ENCODE data around the gene CALU. TPM values are rescaled to one million over a fixed set of nuclear protein-coding genes. Genes with fewer than 3 reads are reported as not detected.
A peak's percentile ranks its signal among the peaks of the same experiment; 100 is the strongest.

CALU gene
- total RNA-seq (100 to 1,000 TPM; 206 to 267 TPM), polyA plus RNA-seq (100 to 1,000 TPM; 145 to 164 TPM)
- long read RNA-seq, donor 1, full-length matches to known transcripts: 1,986 of 2,250 reads
- long read RNA-seq, donor 1, partial matches to known transcripts: 190 of 2,250 reads
- long read RNA-seq, donor 1, other reads (novel, unspliced or antisense): 74 of 2,250 reads
- long read RNA-seq, donor 2, full-length matches to known transcripts: 230 of 265 reads
- long read RNA-seq, donor 2, partial matches to known transcripts: 12 of 265 reads
- long read RNA-seq, donor 2, other reads (novel, unspliced or antisense): 23 of 265 reads

DNA sequence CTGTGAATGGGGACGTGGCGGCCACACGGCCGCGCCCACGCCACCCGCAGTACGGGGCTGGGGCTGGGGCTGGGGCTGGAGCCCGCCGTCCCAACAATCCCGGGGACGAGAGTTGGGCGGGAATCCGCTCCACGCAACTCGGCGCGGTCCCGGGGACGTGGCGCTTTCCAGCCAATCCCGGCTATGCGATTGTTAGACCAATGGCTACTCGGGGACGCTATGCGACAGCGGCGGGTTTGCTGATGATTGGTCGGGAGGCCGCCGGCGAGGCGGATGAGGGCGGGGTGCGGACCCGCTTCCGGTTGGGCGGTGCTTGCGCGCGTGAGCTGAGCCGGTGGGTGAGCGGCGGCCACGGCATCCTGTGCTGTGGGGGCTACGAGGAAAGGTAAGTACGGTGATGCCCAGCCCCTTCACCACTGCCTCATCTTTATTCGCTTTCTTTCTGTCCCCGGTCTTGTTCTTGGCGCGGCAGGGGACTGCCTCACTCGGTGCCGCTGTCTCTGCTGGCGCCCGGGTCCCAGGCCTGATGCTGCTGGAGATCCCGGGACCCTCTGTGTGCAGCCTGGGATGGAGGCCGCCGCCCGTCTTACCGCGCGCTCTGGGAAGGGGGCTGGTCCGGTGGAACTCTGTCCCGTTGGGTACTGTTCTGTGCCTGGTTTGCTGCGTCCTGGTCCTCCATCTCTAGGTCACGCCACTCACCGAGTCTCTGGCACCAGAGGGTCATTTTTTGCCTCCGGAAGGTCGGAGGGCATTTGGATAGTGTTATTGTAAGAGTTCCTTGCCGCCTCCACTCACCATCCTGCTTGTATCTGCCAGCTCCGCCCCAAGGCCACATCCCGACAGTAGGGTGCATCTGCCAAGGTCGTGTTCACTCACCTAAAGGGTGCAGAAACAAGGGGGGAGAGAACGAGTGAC, at the start of gene CALU:
TSS of gene CALU (plus strand) at position 312 of the 915 bp plus-strand sequence. CDS start 9,225 bp downstream, outside the sequence.
- 0 to 1% methylated on average over 73 to 74 of the region's 74 CpGs for WGBS, 2 donors

GRCh38 chr7:128691227-128691626, 47.9 kb upstream of the CALU start:
- H3K36me3 ChIP-seq (ENCODE audit: control insufficient read depth in 1 of 2, insufficient read depth in 2 of 2, low read length in 1 of 2): no peaks in the 10 kb centered on the region

More for the DNA sequence above, at the start of gene CALU:
- intact Hi-C loops (cut with DNase I): loop anchor here in 1 of 2 donors (5.0 to 10.0 kb wide), 3 partner anchors 53 to 125 kb away; partner anchors contain the start of genes ATP6V1F, CCDC136 and FLNC
- ATAC-seq (ENCODE audit: low FRiP score): peak; percentile 99
- Histone ChIP-seq H3K27ac (ENCODE audit: low read depth in 1 of 2, low read length in 2 of 2) (peak within 1 kb of the TSS; percentile 59 to 91), H3K9me3 (ENCODE audit: control insufficient read depth, low read length) (no peaks in the 10 kb centered on the region), H3K4me1 (ENCODE audit: control insufficient read depth in 1 of 2, insufficient read depth in 2 of 2, low read length in 2 of 2) (peaks cover 0 to 3% of the 10 kb centered on the region in 2 donors), H3K36me3 (ENCODE audit: control insufficient read depth in 1 of 2, insufficient read depth in 2 of 2, low read length in 1 of 2) (no peaks in the 10 kb centered on the region), H3K27me3 (ENCODE audit: control insufficient read depth in 1 of 2, insufficient read depth in 2 of 2, low read length in 1 of 2) (no peaks in the 10 kb centered on the region), H3K4me3 (ENCODE audit: low read length in 2 of 2) (peak within 1 kb of the TSS; percentile 70 to 94)
- peak; percentile 99 for DNase-seq

DNA sequence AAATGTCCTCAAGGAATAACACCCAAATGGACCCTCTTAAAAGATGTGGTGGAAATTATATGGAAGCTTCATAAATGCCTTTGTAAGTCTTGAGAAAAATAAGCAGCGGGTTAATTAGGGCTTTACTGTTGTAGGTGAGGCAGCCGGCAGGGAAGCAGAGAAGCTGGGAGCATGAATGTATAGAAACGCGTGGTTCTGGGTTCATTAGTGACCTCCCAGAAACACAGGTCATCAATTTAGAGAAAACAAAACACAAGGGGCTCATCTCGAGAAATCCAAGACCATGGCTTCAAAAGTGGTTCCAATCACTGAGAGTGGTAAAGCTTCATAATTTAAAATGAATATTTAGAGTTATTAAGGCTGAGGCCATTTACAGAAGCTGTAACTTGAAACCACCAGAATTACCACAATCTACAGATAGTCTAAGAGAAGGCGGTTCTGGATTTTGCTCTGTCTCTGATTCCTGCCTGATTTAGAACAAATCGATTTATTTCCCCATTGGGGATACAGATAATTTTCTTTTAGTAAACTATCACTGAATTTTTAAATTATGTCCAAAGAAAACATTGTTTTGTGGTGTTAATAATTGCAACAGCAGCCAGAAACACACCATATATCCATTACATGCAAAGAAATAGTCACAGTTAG, 46.4 kb upstream of the CALU start:
- DNase-seq (no peak), ATAC-seq (ENCODE audit: low FRiP score) (no peak)
- Histone ChIP-seq H3K4me3 (ENCODE audit: low read length in 2 of 2) (no peak overlapping the region), H3K36me3 (ENCODE audit: control insufficient read depth in 1 of 2, insufficient read depth in 2 of 2, low read length in 1 of 2) (no peaks in the 10 kb centered on the region), H3K9me3 (ENCODE audit: control insufficient read depth, low read length) (no peaks in the 10 kb centered on the region), H3K4me1 (ENCODE audit: control insufficient read depth in 1 of 2, insufficient read depth in 2 of 2, low read length in 2 of 2) (no peaks in the 10 kb centered on the region), H3K27me3 (ENCODE audit: control insufficient read depth in 1 of 2, insufficient read depth in 2 of 2, low read length in 1 of 2) (peaks cover 0 to 2% of the 10 kb centered on the region in 2 donors), H3K27ac (ENCODE audit: low read depth in 1 of 2, low read length in 2 of 2) (no peak overlapping the region)
- 46 to 47% methylated on average over 7 of the region's 7 CpGs for WGBS, 2 donors
- intact Hi-C loops (cut with DNase I): no loop called here

More at GRCh38 chr7:128691227-128691626, 47.9 kb upstream of the CALU start:
- no peak overlapping the region for H3K27ac ChIP-seq (ENCODE audit: low read depth in 1 of 2, low read length in 2 of 2)
- DNase-seq (no peak), ATAC-seq (ENCODE audit: low FRiP score) (no peak)
- intact Hi-C loops (cut with DNase I): no loop called here
- 82 to 88% methylated on average over 1 of the region's 1 CpG for WGBS, 2 donors
- H3K4me1 ChIP-seq (ENCODE audit: control insufficient read depth in 1 of 2, insufficient read depth in 2 of 2, low read length in 2 of 2): no peaks in the 10 kb centered on the region
- H3K27me3 ChIP-seq (ENCODE audit: control insufficient read depth in 1 of 2, insufficient read depth in 2 of 2, low read length in 1 of 2): peaks cover 0 to 2% of the 10 kb centered on the region in 2 donors
- H3K9me3 ChIP-seq (ENCODE audit: control insufficient read depth, low read length): no peaks in the 10 kb centered on the region
- H3K4me3 ChIP-seq (ENCODE audit: low read length in 2 of 2): no peak overlapping the region

DNA sequence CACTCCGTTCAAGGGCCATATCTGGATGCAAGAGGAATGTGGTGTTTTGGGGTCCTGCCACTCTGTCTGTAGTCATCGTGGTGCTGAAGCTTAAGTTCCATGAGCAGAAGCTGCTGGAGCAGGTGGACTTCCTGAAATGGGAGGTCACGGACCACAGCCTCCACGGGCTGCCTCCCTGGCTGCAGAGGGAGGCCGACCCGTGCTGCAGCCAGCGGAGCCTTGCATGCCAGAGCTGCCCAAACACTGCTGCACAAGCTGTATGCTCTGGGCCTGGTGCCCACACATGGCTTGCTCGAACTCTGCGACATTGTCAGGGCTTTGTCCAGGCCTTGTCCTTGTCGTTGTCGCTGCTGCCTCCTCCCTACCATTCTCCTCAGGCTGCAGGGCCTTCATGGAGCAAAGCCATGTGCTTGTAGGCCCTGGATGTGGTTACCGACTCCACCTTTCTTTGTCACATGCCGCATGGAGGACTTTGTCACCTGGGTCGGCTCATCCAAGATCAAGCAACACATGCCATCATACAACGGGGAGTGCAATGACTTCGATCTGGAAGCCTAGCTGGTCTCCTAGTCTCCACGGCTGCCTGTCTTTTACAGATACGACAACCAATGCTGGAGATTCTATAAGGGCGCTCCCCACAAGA, 45.7 kb upstream of the CALU start:
- H3K27me3 ChIP-seq (ENCODE audit: control insufficient read depth in 1 of 2, insufficient read depth in 2 of 2, low read length in 1 of 2): peaks cover 0 to 2% of the 10 kb centered on the region in 2 donors
- DNase-seq (no peak), ATAC-seq (ENCODE audit: low FRiP score) (no peak)
- H3K9me3 ChIP-seq (ENCODE audit: control insufficient read depth, low read length): no peaks in the 10 kb centered on the region
- 85 to 87% methylated on average over 19 of the region's 19 CpGs for WGBS, 2 donors
- H3K4me3 ChIP-seq (ENCODE audit: low read length in 2 of 2): no peak overlapping the region
- no peak overlapping the region for H3K27ac ChIP-seq (ENCODE audit: low read depth in 1 of 2, low read length in 2 of 2)
- H3K4me1 ChIP-seq (ENCODE audit: control insufficient read depth in 1 of 2, insufficient read depth in 2 of 2, low read length in 2 of 2): no peaks in the 10 kb centered on the region
- intact Hi-C loops (cut with DNase I): no loop called here
- no peaks in the 10 kb centered on the region for H3K36me3 ChIP-seq (ENCODE audit: control insufficient read depth in 1 of 2, insufficient read depth in 2 of 2, low read length in 1 of 2)

DNA sequence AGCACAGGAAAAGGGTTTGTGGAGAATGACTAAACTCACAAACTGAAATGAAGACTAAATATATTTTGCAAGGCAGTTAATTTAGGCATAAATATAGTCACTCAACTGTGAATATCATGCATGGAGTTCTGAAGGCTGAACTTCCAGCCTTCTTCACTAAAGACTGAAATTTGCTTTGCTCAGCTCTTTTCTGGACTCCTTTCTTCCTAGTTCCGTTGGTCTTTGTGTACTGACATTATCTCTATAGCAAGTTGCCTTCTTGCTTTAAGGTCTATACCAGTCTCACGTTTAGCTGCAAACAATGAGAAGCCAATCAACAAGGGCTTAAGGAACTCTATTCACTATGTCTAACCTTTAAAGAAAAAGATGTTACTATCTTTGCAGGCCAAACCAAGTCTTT, 44.4 kb upstream of the CALU start:
- DNase-seq (no peak), ATAC-seq (ENCODE audit: low FRiP score) (no peak)
- intact Hi-C loops (cut with DNase I): no loop called here
- Histone ChIP-seq H3K27ac (ENCODE audit: low read depth in 1 of 2, low read length in 2 of 2) (no peak overlapping the region), H3K36me3 (ENCODE audit: control insufficient read depth in 1 of 2, insufficient read depth in 2 of 2, low read length in 1 of 2) (no peaks in the 10 kb centered on the region), H3K9me3 (ENCODE audit: control insufficient read depth, low read length) (no peaks in the 10 kb centered on the region), H3K4me3 (ENCODE audit: low read length in 2 of 2) (no peak overlapping the region), H3K4me1 (ENCODE audit: control insufficient read depth in 1 of 2, insufficient read depth in 2 of 2, low read length in 2 of 2) (no peaks in the 10 kb centered on the region), H3K27me3 (ENCODE audit: control insufficient read depth in 1 of 2, insufficient read depth in 2 of 2, low read length in 1 of 2) (peaks cover 0 to 2% of the 10 kb centered on the region in 2 donors)
- 42 to 59% methylated on average over 2 of the region's 2 CpGs for WGBS, 2 donors

GRCh38 chr7:128697302-128697905, 41.8 kb upstream of the CALU start:
- WGBS, 2 donors: 3% methylated on average over 31 to 37 of the region's 37 CpGs
- Histone ChIP-seq H3K27me3 (ENCODE audit: control insufficient read depth in 1 of 2, insufficient read depth in 2 of 2, low read length in 1 of 2) (peaks cover 0 to 2% of the 10 kb centered on the region in 2 donors), H3K27ac (ENCODE audit: low read depth in 1 of 2, low read length in 2 of 2) (no peak overlapping the region), H3K4me1 (ENCODE audit: control insufficient read depth in 1 of 2, insufficient read depth in 2 of 2, low read length in 2 of 2) (no peaks in the 10 kb centered on the region), H3K9me3 (ENCODE audit: control insufficient read depth, low read length) (no peaks in the 10 kb centered on the region), H3K4me3 (ENCODE audit: low read length in 2 of 2) (no peak overlapping the region), H3K36me3 (ENCODE audit: control insufficient read depth in 1 of 2, insufficient read depth in 2 of 2, low read length in 1 of 2) (no peaks in the 10 kb centered on the region)
- DNase-seq (peak; percentile 65 to 79), ATAC-seq (ENCODE audit: low FRiP score) (peak; percentile 41)
- intact Hi-C loops (cut with DNase I): no loop called here

DNA sequence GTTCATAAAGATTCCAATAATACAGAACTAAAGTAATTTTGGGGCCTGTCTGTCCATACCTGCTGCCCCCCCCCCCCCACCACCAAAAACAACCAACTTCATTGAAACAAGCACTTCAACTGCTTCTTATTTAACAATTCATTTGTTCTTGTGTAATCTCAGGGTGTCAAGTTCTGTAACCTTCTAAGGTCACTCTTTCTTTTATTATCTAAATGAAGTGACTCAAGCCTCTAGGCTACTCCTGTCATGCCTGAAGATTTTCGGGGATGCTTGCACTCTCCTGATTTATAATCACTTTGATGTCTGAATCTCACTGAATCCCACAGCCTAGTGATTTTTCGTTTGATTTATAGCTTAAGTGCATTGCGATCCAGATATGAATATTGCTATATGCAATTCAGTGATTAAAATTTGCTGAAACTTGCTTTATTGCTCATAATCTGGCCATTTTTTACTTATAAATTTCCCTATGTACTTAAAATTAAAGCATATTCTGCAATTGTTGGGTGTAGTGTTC, 39.9 kb upstream of the CALU start:
- Histone ChIP-seq H3K4me3 (ENCODE audit: low read length in 2 of 2) (no peak overlapping the region), H3K9me3 (ENCODE audit: control insufficient read depth, low read length) (no peaks in the 10 kb centered on the region), H3K4me1 (ENCODE audit: control insufficient read depth in 1 of 2, insufficient read depth in 2 of 2, low read length in 2 of 2) (no peaks in the 10 kb centered on the region), H3K36me3 (ENCODE audit: control insufficient read depth in 1 of 2, insufficient read depth in 2 of 2, low read length in 1 of 2) (no peaks in the 10 kb centered on the region), H3K27ac (ENCODE audit: low read depth in 1 of 2, low read length in 2 of 2) (no peak overlapping the region), H3K27me3 (ENCODE audit: control insufficient read depth in 1 of 2, insufficient read depth in 2 of 2, low read length in 1 of 2) (peaks cover 0 to 2% of the 10 kb centered on the region in 2 donors)
- intact Hi-C loops (cut with DNase I): no loop called here
- ATAC-seq (ENCODE audit: low FRiP score) (no peak), DNase-seq (no peak)
- 77 to 78% methylated on average over 3 of the region's 3 CpGs for WGBS, 2 donors
